ENCODE results near the gene MALRD1. TPM values are rescaled to one million over a fixed set of nuclear protein-coding genes. Genes with fewer than 3 reads are reported as not detected.

The MALRD1 gene
- total and polyA plus RNA-seq, 2 of the 8 experiments (the other 6 are each of a cell fraction or from before 2014, with no cell fraction given): 0.32 to 0.35 TPM

DNA sequence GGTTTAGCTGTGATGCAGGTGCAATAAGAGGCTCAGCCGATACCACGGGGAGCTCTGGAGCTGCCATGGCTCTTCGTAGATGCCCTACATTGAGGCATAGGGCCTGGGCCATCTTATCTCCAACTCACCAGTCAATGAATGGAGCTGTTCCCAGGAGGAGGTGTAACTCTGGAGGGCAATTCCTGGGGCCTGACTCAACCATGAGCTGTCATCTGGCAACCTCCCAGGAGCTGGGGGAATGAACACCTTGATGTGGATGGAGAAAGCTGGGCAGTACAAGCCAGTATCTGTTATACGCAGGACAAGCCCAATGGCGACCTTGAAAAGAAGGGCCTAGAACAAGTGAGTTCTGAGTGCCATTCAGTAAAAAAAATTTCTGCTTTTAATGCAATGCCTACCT, 543.7 kb downstream of the MALRD1 start (continued):
- TF ChIP-seq SAP30 (IDR thresholded peaks at IDR 0.05; ENCODE audit: insufficient read depth, insufficient replicate concordance, low read length) (no peak), EGR1 (IDR thresholded peaks at IDR 0.05; ENCODE audit: borderline replicate concordance, low read depth, low read length) (no peak), NANOG (IDR thresholded peaks at IDR 0.05; ENCODE audit: insufficient read depth, low read depth, low read length, poor library complexity, severe bottlenecking) (no peak), TEAD4 (IDR thresholded peaks at IDR 0.05; ENCODE audit: low read depth, low read length) (no peak), HDAC2 (IDR thresholded peaks at IDR 0.05; ENCODE audit: borderline replicate concordance in 1 of 2, low read depth in 2 of 2, low read length in 2 of 2) (no peak), CREB1 (IDR thresholded peaks at IDR 0.05) (no peak), EP300 (IDR thresholded peaks at IDR 0.05; ENCODE audit: borderline replicate concordance in 1 of 2, low read depth in 2 of 2, low read length in 2 of 2) (no peak), CBX5 (IDR thresholded peaks at IDR 0.05; ENCODE audit: low read depth, low read length) (no peak), SP4 (IDR thresholded peaks at IDR 0.05; ENCODE audit: low read length) (no peak), MAX (IDR thresholded peaks at IDR 0.05) (no peak), SIRT6 (IDR thresholded peaks at IDR 0.05; ENCODE audit: low read length) (no peak), CEBPB (IDR thresholded peaks at IDR 0.05; ENCODE audit: low read depth, low read length) (no peak)
